ENCODE results near the gene PASK. TPM values are rescaled to one million over a fixed set of nuclear protein-coding genes. Genes with fewer than 3 reads are reported as not detected.

PASK gene
- total and polyA plus RNA-seq, 2 donors (not counting 1 experiment from before 2014, with no cell fraction given) = 1.0 to 1.5 TPM

DNA sequence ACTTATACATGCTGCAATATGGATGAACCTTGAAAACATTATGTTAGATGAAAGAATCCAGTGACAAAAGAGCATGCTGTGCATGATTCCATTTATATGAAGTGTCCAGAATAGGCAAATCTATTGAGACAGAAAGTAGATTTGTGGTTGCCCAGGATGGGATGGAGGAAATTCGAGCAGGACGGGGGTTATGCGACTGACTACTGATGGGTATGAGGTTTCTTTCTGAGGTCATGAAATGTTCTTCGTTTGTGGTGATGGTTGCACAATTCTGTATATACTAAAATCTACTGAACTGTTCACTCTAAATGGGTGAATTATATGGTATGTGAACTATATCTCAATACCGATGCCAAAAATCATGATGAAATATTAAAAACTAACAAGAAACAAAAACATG is 28.3 kb downstream of the PASK start:
- peak in 1 of 2 donors; percentile 24 for DNase-seq (ENCODE audit: low read depth in 2 of 2)
- H3K4me3 ChIP-seq (replicated peaks in 1 of 4; ENCODE audit: control extremely low read depth in 1 of 4, insufficient read depth in 1 of 4, low read depth in 3 of 4, low read length in 4 of 4) = no peak overlapping the region
- H2AFZ ChIP-seq (ENCODE audit: low read length) = no peak overlapping the region
- no peaks in the 10 kb centered on the region for H3K79me2 ChIP-seq (ENCODE audit: control insufficient read depth, insufficient read depth, low read length)
- no peak overlapping the region for H3K9ac ChIP-seq (ENCODE audit: insufficient read depth, low read length)
- no peak for TF ChIP-seq EZH2 (IDR thresholded peaks at IDR 0.05; ENCODE audit: low read length, missing control alignments)
- no peak for TF ChIP-seq CTCF (conservative IDR thresholded peaks at IDR 0.05 in 1 of 2, IDR thresholded peaks at IDR 0.05 in 1 of 2; ENCODE audit: low read depth in 1 of 2, low read length in 2 of 2)
- H3K27me3 ChIP-seq (ENCODE audit: control insufficient read depth, insufficient read depth, low read length) = no peaks in the 10 kb centered on the region
- H3K4me1 ChIP-seq (ENCODE audit: control insufficient read depth, extremely low read depth, insufficient read depth, low read length) = no peaks in the 10 kb centered on the region
- no peak overlapping the region for H3K27ac ChIP-seq (ENCODE audit: insufficient read depth, low read length)
- no peaks in the 10 kb centered on the region for H3K9me3 ChIP-seq (ENCODE audit: control insufficient read depth, insufficient read depth, low read depth, low read length)
- H3K36me3 ChIP-seq (ENCODE audit: control insufficient read depth, insufficient read depth, low read length) = no peaks in the 10 kb centered on the region
- H4K20me1 ChIP-seq (ENCODE audit: control insufficient read depth, extremely low read depth, insufficient read depth, low read length) = no peaks in the 10 kb centered on the region
- no peak overlapping the region for H3K4me2 ChIP-seq (ENCODE audit: extremely low read depth, insufficient read depth, low read length)

- Histone ChIP-seq H3K4me3 (replicated peaks in 1 of 4; ENCODE audit: control extremely low read depth in 1 of 4, insufficient read depth in 1 of 4, low read depth in 3 of 4, low read length in 4 of 4) (no peak overlapping the region), H2AFZ (ENCODE audit: low read length) (no peak overlapping the region), H3K9ac (ENCODE audit: insufficient read depth, low read length) (no peak overlapping the region), H3K79me2 (ENCODE audit: control insufficient read depth, insufficient read depth, low read length) (no peaks in the 10 kb centered on the region), H3K4me2 (ENCODE audit: extremely low read depth, insufficient read depth, low read length) (no peak overlapping the region), H3K4me1 (ENCODE audit: control insufficient read depth, extremely low read depth, insufficient read depth, low read length) (no peaks in the 10 kb centered on the region), H4K20me1 (ENCODE audit: control insufficient read depth, extremely low read depth, insufficient read depth, low read length) (no peaks in the 10 kb centered on the region), H3K27ac (ENCODE audit: insufficient read depth, low read length) (no peak overlapping the region), H3K27me3 (ENCODE audit: control insufficient read depth, insufficient read depth, low read length) (no peaks in the 10 kb centered on the region), H3K9me3 (ENCODE audit: control insufficient read depth, insufficient read depth, low read depth, low read length) (no peaks in the 10 kb centered on the region), H3K36me3 (ENCODE audit: control insufficient read depth, insufficient read depth, low read length) (no peaks in the 10 kb centered on the region)
- DNase-seq (ENCODE audit: low read depth in 2 of 2) = no peak
- no peak for TF ChIP-seq EZH2 (IDR thresholded peaks at IDR 0.05; ENCODE audit: low read length, missing control alignments)
- no peak for TF ChIP-seq CTCF (conservative IDR thresholded peaks at IDR 0.05 in 1 of 2, IDR thresholded peaks at IDR 0.05 in 1 of 2; ENCODE audit: low read depth in 1 of 2, low read length in 2 of 2)
Observed at GRCh38 chr2:241120440-241120839, 28.8 kb downstream of the PASK start.

- H3K4me1 ChIP-seq (ENCODE audit: control insufficient read depth, extremely low read depth, insufficient read depth, low read length) = no peaks in the 10 kb centered on the region
- no peaks in the 10 kb centered on the region for H3K36me3 ChIP-seq (ENCODE audit: control insufficient read depth, insufficient read depth, low read length)
- no peak overlapping the region for H3K27ac ChIP-seq (ENCODE audit: insufficient read depth, low read length)
- no peaks in the 10 kb centered on the region for H3K79me2 ChIP-seq (ENCODE audit: control insufficient read depth, insufficient read depth, low read length)
- no peak for DNase-seq (ENCODE audit: low read depth in 2 of 2)
- TF ChIP-seq CTCF (conservative IDR thresholded peaks at IDR 0.05 in 1 of 2, IDR thresholded peaks at IDR 0.05 in 1 of 2; ENCODE audit: low read depth in 1 of 2, low read length in 2 of 2) = no peak
- no peak for TF ChIP-seq EZH2 (IDR thresholded peaks at IDR 0.05; ENCODE audit: low read length, missing control alignments)
- H3K9ac ChIP-seq (ENCODE audit: insufficient read depth, low read length) = no peak overlapping the region
- no peaks in the 10 kb centered on the region for H3K9me3 ChIP-seq (ENCODE audit: control insufficient read depth, insufficient read depth, low read depth, low read length)
- no peaks in the 10 kb centered on the region for H3K27me3 ChIP-seq (ENCODE audit: control insufficient read depth, insufficient read depth, low read length)
- no peak overlapping the region for H3K4me3 ChIP-seq (replicated peaks in 1 of 4; ENCODE audit: control extremely low read depth in 1 of 4, insufficient read depth in 1 of 4, low read depth in 3 of 4, low read length in 4 of 4)
- no peaks in the 10 kb centered on the region for H4K20me1 ChIP-seq (ENCODE audit: control insufficient read depth, extremely low read depth, insufficient read depth, low read length)
- no peak overlapping the region for H3K4me2 ChIP-seq (ENCODE audit: extremely low read depth, insufficient read depth, low read length)
- H2AFZ ChIP-seq (ENCODE audit: low read length) = no peak overlapping the region
Observed at GRCh38 chr2:241118737-241119505, 30.4 kb downstream of the PASK start.
